ENCODE measurements around the gene BIRC3. TPM values are rescaled to one million over a fixed set of nuclear protein-coding genes. Genes with fewer than 3 reads are reported as not detected.
A peak's percentile ranks its signal among the peaks of the same experiment; 100 is the strongest.

The BIRC3 gene
- total and polyA plus RNA-seq, 2 experiments from 2014 or later: 11.5 to 11.6 TPM

- Histone ChIP-seq H3K27me3 (no peaks in the 10 kb centered on the region), H3K4me1 (ENCODE audit: insufficient read depth) (no peaks in the 10 kb centered on the region), H3K36me3 (replicated peaks; ENCODE audit: insufficient read depth, low read depth) (no peaks in the 10 kb centered on the region), H3K9me3 (ENCODE audit: low read depth) (no peaks in the 10 kb centered on the region), H3K4me3 (no peak overlapping the region), H3K4me2 (no peak overlapping the region), H3K27ac (no peak overlapping the region), H4K20me1 (ENCODE audit: insufficient read depth, poor library complexity, severe bottlenecking) (no peaks in the 10 kb centered on the region), H3K9me2 (replicated peaks; ENCODE audit: insufficient read depth) (no peaks in the 10 kb centered on the region), H3K79me2 (no peaks in the 10 kb centered on the region), H2AFZ (no peak overlapping the region)
- TF ChIP-seq EZH2 (IDR thresholded peaks at IDR 0.05; ENCODE audit: borderline replicate concordance) (no peak), CTCF (IDR thresholded peaks at IDR 0.05; ENCODE audit: poor library complexity) (no peak), EZH2phosphoT487 (IDR thresholded peaks at IDR 0.05; ENCODE audit: low read depth, severe bottlenecking, unreplicated experiment) (no peak)
- 100% methylated on average over 1 of the region's 1 CpG for WGBS (ENCODE audit: low lambda C conversion rate, missing lambda C conversion rate)
- DNase-seq (ENCODE audit: low spot score): no peak
Measured at GRCh38 chr11:102328748-102329147, 11.5 kb downstream of the BIRC3 start.

- Histone ChIP-seq H3K4me1 (ENCODE audit: insufficient read depth) (no peaks in the 10 kb centered on the region), H3K27ac (no peak overlapping the region), H3K4me3 (no peak overlapping the region), H3K27me3 (no peaks in the 10 kb centered on the region), H4K20me1 (ENCODE audit: insufficient read depth, poor library complexity, severe bottlenecking) (no peaks in the 10 kb centered on the region), H3K9me3 (ENCODE audit: low read depth) (no peaks in the 10 kb centered on the region), H3K79me2 (no peaks in the 10 kb centered on the region), H3K36me3 (replicated peaks; ENCODE audit: insufficient read depth, low read depth) (no peaks in the 10 kb centered on the region), H3K9me2 (replicated peaks; ENCODE audit: insufficient read depth) (no peaks in the 10 kb centered on the region), H2AFZ (no peak overlapping the region), H3K4me2 (no peak overlapping the region)
- no peak for DNase-seq (ENCODE audit: low spot score)
- TF ChIP-seq EZH2 (IDR thresholded peaks at IDR 0.05; ENCODE audit: borderline replicate concordance) (no peak), CTCF (IDR thresholded peaks at IDR 0.05; ENCODE audit: poor library complexity) (no peak), EZH2phosphoT487 (IDR thresholded peaks at IDR 0.05; ENCODE audit: low read depth, severe bottlenecking, unreplicated experiment) (no peak)
Measured at GRCh38 chr11:102330231-102330630, 12.9 kb downstream of the BIRC3 start.

- H3K9me3 ChIP-seq (ENCODE audit: low read depth): no peaks in the 10 kb centered on the region
- no peaks in the 10 kb centered on the region for H3K27me3 ChIP-seq
- no peaks in the 10 kb centered on the region for H3K36me3 ChIP-seq (replicated peaks; ENCODE audit: insufficient read depth, low read depth)
- H3K27ac ChIP-seq: no peak overlapping the region
- no peak for TF ChIP-seq CTCF (IDR thresholded peaks at IDR 0.05; ENCODE audit: poor library complexity)
- TF ChIP-seq EZH2phosphoT487 (IDR thresholded peaks at IDR 0.05; ENCODE audit: low read depth, severe bottlenecking, unreplicated experiment): no peak
- no peak for TF ChIP-seq EZH2 (IDR thresholded peaks at IDR 0.05; ENCODE audit: borderline replicate concordance)
- no peak for DNase-seq (ENCODE audit: low spot score)
- H3K4me1 ChIP-seq (ENCODE audit: insufficient read depth): no peaks in the 10 kb centered on the region
- H4K20me1 ChIP-seq (ENCODE audit: insufficient read depth, poor library complexity, severe bottlenecking): no peaks in the 10 kb centered on the region
- 96% methylated on average over 2 of the region's 2 CpGs for WGBS (ENCODE audit: low lambda C conversion rate, missing lambda C conversion rate)
- H3K4me2 ChIP-seq: no peak overlapping the region
- no peaks in the 10 kb centered on the region for H3K79me2 ChIP-seq
- no peak overlapping the region for H2AFZ ChIP-seq
- no peaks in the 10 kb centered on the region for H3K9me2 ChIP-seq (replicated peaks; ENCODE audit: insufficient read depth)
- no peak overlapping the region for H3K4me3 ChIP-seq
Measured at GRCh38 chr11:102331341-102331740, 14.1 kb downstream of the BIRC3 start.

GRCh38 chr11:102332611-102332994, 15.3 kb downstream of the BIRC3 start:
- H3K4me1 ChIP-seq (ENCODE audit: insufficient read depth): no peaks in the 10 kb centered on the region
- H3K79me2 ChIP-seq: no peaks in the 10 kb centered on the region
- WGBS (ENCODE audit: low lambda C conversion rate, missing lambda C conversion rate): 38% methylated on average over 1 of the region's 1 CpG
- no peaks in the 10 kb centered on the region for H3K9me3 ChIP-seq (ENCODE audit: low read depth)
- H2AFZ ChIP-seq: no peak overlapping the region
- DNase-seq (ENCODE audit: low spot score): peak; percentile 26
- TF ChIP-seq EZH2 (IDR thresholded peaks at IDR 0.05; ENCODE audit: borderline replicate concordance) (no peak), EZH2phosphoT487 (IDR thresholded peaks at IDR 0.05; ENCODE audit: low read depth, severe bottlenecking, unreplicated experiment) (no peak), CTCF (IDR thresholded peaks at IDR 0.05; ENCODE audit: poor library complexity) (no peak)
- H4K20me1 ChIP-seq (ENCODE audit: insufficient read depth, poor library complexity, severe bottlenecking): no peaks in the 10 kb centered on the region
- no peaks in the 10 kb centered on the region for H3K27me3 ChIP-seq
- H3K4me3 ChIP-seq: no peak overlapping the region
- no peak overlapping the region for H3K4me2 ChIP-seq
- H3K36me3 ChIP-seq (replicated peaks; ENCODE audit: insufficient read depth, low read depth): no peaks in the 10 kb centered on the region
- peak overlapping the region; percentile 39 for H3K27ac ChIP-seq
- H3K9me2 ChIP-seq (replicated peaks; ENCODE audit: insufficient read depth): no peaks in the 10 kb centered on the region
